SK-N-SH (cell line): ENCODE results near the gene BCO2. TPM values are rescaled to one million over a fixed set of nuclear protein-coding genes. Genes with fewer than 3 reads are reported as not detected.

Source experiments
- CTCF ChIA-PET: fragments of 300-600, 350-600 bp; formaldehyde crosslinking; extraction: SDS; loops from one replicate; lab custom pipeline; 2021; lab: Yijun Ruan, JAX
- POLR2A ChIA-PET: fragments of 350-600 bp; sonication (Branson Sonifier 250); formaldehyde crosslinking; extraction: SDS; loops from one replicate; lab custom pipeline; 2020; ENCODE audit warnings: antibody characterized with exemption, inconsistent platforms; lab: Yijun Ruan, JAX
- DNase-seq: peaks from one replicate; pipeline ENCODE4 v3.0.0; 2012
- H2AFZ ChIP-seq: fragments of 200-600 bp; sonication (generic); 2 replicates; pipeline ENCODE4 v1.8.1; 2016; ENCODE audit warnings: antibody characterized with exemption, mild to moderate bottlenecking, low read depth
- H3F3A ChIP-seq: fragments of 200-600 bp; sonication (generic); replicated peaks from 2 replicates; pipeline ENCODE3; 2016; ENCODE audit warnings: antibody characterized with exemption, mild to moderate bottlenecking; ENCODE audit not compliant: insufficient read depth
- H3K27ac ChIP-seq, 2 experiments: fragments of 200-500 bp in 1 of 2; fragments of 200-600 bp in 1 of 2; sonication (Bioruptor generic) in 1 of 2; sonication (generic), shearing (Covaris generic) in 1 of 2; 2 replicates each; pipeline versions ENCODE4 v1.5.1 to v1.6.1; 2014 to 2016; ENCODE audit warnings: low read depth in 2 of 2, inconsistent platforms in 1 of 2, low read length in 1 of 2, mild to moderate bottlenecking in 1 of 2, mixed read lengths in 1 of 2
- H3K27me3 ChIP-seq: fragments of 200-600 bp; sonication (generic), shearing (Covaris generic); 2 replicates; pipeline ENCODE4 v1.6.1; 2016; ENCODE audit warnings: mixed run types; ENCODE audit not compliant: insufficient read depth
- H3K36me3 ChIP-seq, 2 experiments: fragments of 200-500 bp in 1 of 2; fragments of 200-600 bp in 1 of 2; sonication (Bioruptor generic) in 1 of 2; sonication (generic) in 1 of 2; replicated peaks in 1 of 2; 2 replicates each; pipeline versions ENCODE3 to v1.5.1; 2014 to 2016; ENCODE audit warnings: low read length in 1 of 2, mild to moderate bottlenecking in 1 of 2; ENCODE audit not compliant: insufficient read depth in 2 of 2, control insufficient read depth in 1 of 2
- H3K4me1 ChIP-seq, 2 experiments: fragments of 200-500 bp in 1 of 2; fragments of 200-600 bp in 1 of 2; sonication (Bioruptor generic) in 1 of 2; sonication (generic), shearing (Covaris generic) in 1 of 2; 2 replicates each; pipeline versions ENCODE4 v1.5.1 to v1.6.1; 2014 to 2016; ENCODE audit warnings: low read depth in 1 of 2, low read length in 1 of 2, mixed run types in 1 of 2; ENCODE audit not compliant: insufficient read depth in 2 of 2, control insufficient read depth in 1 of 2
- H3K4me2 ChIP-seq: fragments of 200-600 bp; sonication (generic), shearing (Covaris generic); 2 replicates; pipeline ENCODE4 v1.6.1; 2017; ENCODE audit warnings: mixed run types
- H3K4me3 ChIP-seq, 2 experiments: fragments of 200-500 bp in 1 of 2; fragments of 200-600 bp in 1 of 2; sonication (Bioruptor generic) in 1 of 2; sonication (generic), shearing (Covaris generic) in 1 of 2; 2 replicates each; pipeline versions ENCODE4 v1.5.1 to v1.8.1; 2014 to 2016; ENCODE audit warnings: low read depth in 2 of 2, inconsistent platforms in 1 of 2, low read length in 1 of 2, mild to moderate bottlenecking in 1 of 2, mixed read lengths in 1 of 2, moderate library complexity in 1 of 2
- H3K79me2 ChIP-seq: fragments of 200-600 bp; sonication (generic); 2 replicates; pipeline ENCODE4 v1.8.1; 2017; ENCODE audit warnings: mild to moderate bottlenecking; ENCODE audit not compliant: insufficient read depth
- H3K9ac ChIP-seq: fragments of 200-600 bp; sonication (generic); 2 replicates; pipeline ENCODE4 v1.6.1; 2017; ENCODE audit warnings: mixed run types
- H3K9me2 ChIP-seq: fragments of 200-600 bp; sonication (generic); 2 replicates; pipeline ENCODE4 v1.6.1; 2017; ENCODE audit warnings: mixed run types
- H3K9me3 ChIP-seq: fragments of 200-600 bp; sonication (generic); 2 replicates; pipeline ENCODE4 v1.6.1; 2017; ENCODE audit warnings: mixed run types, mild to moderate bottlenecking, moderate library complexity
- H4K20me1 ChIP-seq: fragments of 200-600 bp; sonication (generic); 2 replicates; pipeline ENCODE4 v1.6.1; 2017; ENCODE audit warnings: mild to moderate bottlenecking, mixed run types; ENCODE audit not compliant: insufficient read depth
- CHD2 ChIP-seq: fragments of 150-350 bp; IDR thresholded peaks from 2 replicates; pipeline ENCODE4 v1.6.1; 2018; ENCODE audit warnings: low read length; ENCODE audit not compliant: partially characterized antibody
- CTCF ChIP-seq: fragments of 200-600 bp; sonication (generic); IDR thresholded peaks from 2 replicates; pipeline ENCODE4 v1.6.1; 2017; ENCODE audit warnings: antibody characterized with exemption, mild to moderate bottlenecking, moderate library complexity
- FOXJ3 ChIP-seq: sonication (generic); formaldehyde crosslinking; IDR thresholded peaks from 2 replicates; pipeline ENCODE4 v1.5.1; 2020; ENCODE audit warnings: mild to moderate bottlenecking, missing genetic modification reagents
- IRF3 ChIP-seq: fragments of 150-350 bp; IDR thresholded peaks from 2 replicates; pipeline ENCODE4 v1.6.1; 2016; ENCODE audit warnings: mild to moderate bottlenecking, low read depth, low read length
- JUND ChIP-seq: IDR thresholded peaks from 2 replicates; pipeline ENCODE4 v1.4.0; 2012
- MAX ChIP-seq: IDR thresholded peaks from 2 replicates; pipeline ENCODE4 v1.4.0; 2012; ENCODE audit warnings: low read depth
- NRF1 ChIP-seq: IDR thresholded peaks from 2 replicates; pipeline ENCODE4 v1.6.1; 2012; ENCODE audit warnings: low read depth, mild to moderate bottlenecking, low read length
- PBX3 ChIP-seq: IDR thresholded peaks from 2 replicates; pipeline ENCODE4; 2012
- POLR2AphosphoS5 ChIP-seq: IDR thresholded peaks from 2 replicates; pipeline ENCODE4 v1.6.1; 2012; ENCODE audit warnings: low read depth, low read length
- RFX5 ChIP-seq: IDR thresholded peaks from 2 replicates; pipeline ENCODE4 v1.6.1; 2012; ENCODE audit warnings: mild to moderate bottlenecking, improper control_type of control experiment, low read length
- TCF12 ChIP-seq: IDR thresholded peaks from 2 replicates; pipeline ENCODE4 v1.4.0; 2012
- TEAD4 ChIP-seq: IDR thresholded peaks from 2 replicates; pipeline ENCODE4 v1.4.0; 2012; ENCODE audit warnings: mild to moderate bottlenecking, borderline replicate concordance; ENCODE audit not compliant: insufficient read depth
- YY1 ChIP-seq: IDR thresholded peaks from 2 replicates; pipeline ENCODE4 v1.4.0; 2012; ENCODE audit warnings: low read depth, mild to moderate bottlenecking
- ZBTB33 ChIP-seq: IDR thresholded peaks from 2 replicates; pipeline ENCODE4 v1.4.0; 2012; ENCODE audit warnings: low read depth, borderline replicate concordance
- WGBS: methylation state at CpG from one replicate; pipeline ENCODE4 v1.1.6; 2017; ENCODE audit warnings: low lambda C conversion rate; 5-methylcytosine and 5-hydroxymethylcytosine counted together
- polyA plus RNA-seq, 3 experiments: library from polyadenylated mRNA; depleted of rRNA; stranded (reverse); fragments of >200 nt; gene quantifications; 2 replicates each; pipeline ENCODE4 v1.2.3, GENCODE V29; 2012

BCO2 gene
- polyA plus RNA-seq, 1 of the 3 experiments (the other 2 are of a cell fraction), result 0.87 TPM

GRCh38 chr11:112216561-112217105 is 41.3 kb downstream of the BCO2 start:
- Histone ChIP-seq H3K79me2 (no peaks in the 10 kb centered on the region), H3K36me3 (no peaks in the 10 kb centered on the region), H3K27me3 (no peaks in the 10 kb centered on the region), H3K9ac (no peak overlapping the region), H3K4me2 (no peak overlapping the region), H2AFZ (no peak overlapping the region), H3K4me1 (peaks cover 3 to 4% of the 10 kb centered on the region in 2 experiments), H3F3A (no peaks in the 10 kb centered on the region), H3K9me3 (no peaks in the 10 kb centered on the region), H4K20me1 (no peaks in the 10 kb centered on the region), H3K27ac (no peak overlapping the region), H3K9me2 (no peaks in the 10 kb centered on the region), H3K4me3 (no peak overlapping the region)
- no peak for DNase-seq
- ChIA-PET CTCF (interaction anchor here (1.5 to 17.1 kb wide), 2 partner anchors 58 to 103 kb away, joined by 4 to 620 read pairs; partner anchors contain the start of gene PLET1), POLR2A (no interaction called here)
- TF ChIP-seq TEAD4 (no peak), ZBTB33 (no peak), YY1 (no peak), PBX3 (no peak), MAX (no peak), NRF1 (no peak), RFX5 (no peak), TCF12 (no peak), CHD2 (no peak), JUND (no peak), IRF3 (no peak), CTCF (no peak), POLR2AphosphoS5 (no peak), FOXJ3 (CRISPR knock-in tag) (no peak)
- WGBS, result 100% methylated on average over 1 of the region's 1 CpG
